Muscle of arm (tissue), 12 donors: ENCODE data around the gene AMER2. TPM values are rescaled to one million over a fixed set of nuclear protein-coding genes. Genes with fewer than 3 reads are reported as not detected.
"Not testable (repeated sequence)": the region's sequence is repeated elsewhere in the genome, so short reads cannot be mapped to it uniquely, and the experiment has no call there.

Experiments used
- DNase-seq: peaks from one replicate; pipeline ENCODE4 v3.0.0-alpha.2; 2013
- polyA plus RNA-seq, 12 donors: library from polyadenylated mRNA; unstranded; fragments of 120-200 nt; gene quantifications; one replicate each; pipeline ENCODE4 v1.2.1, GENCODE V29; 2013; ENCODE audit not compliant: insufficient read length in 12 of 12

The AMER2 gene
- polyA plus RNA-seq, 12 donors, result 0.03 to 0.37 (median 0.08) TPM; not detected in 2

GRCh38 chr13:25181597-25181996 is 9.5 kb upstream of the AMER2 start:
- no peak for DNase-seq

- DNase-seq, result no peak
These were observed 8.9 kb upstream of the AMER2 start for GRCh38 chr13:25180775-25181537.

- no peak for DNase-seq
These were observed 8.0 kb upstream of the AMER2 start for GRCh38 chr13:25179832-25180774.

- DNase-seq, result no peak
These were observed 6.9 kb upstream of the AMER2 start for GRCh38 chr13:25179011-25179410.

GRCh38 chr13:25178070-25178469 is 6.0 kb upstream of the AMER2 start:
- DNase-seq, result no peak

- no peak for DNase-seq
These were observed 5.5 kb upstream of the AMER2 start for GRCh38 chr13:25177636-25178035.

GRCh38 chr13:25177012-25177411 is 4.9 kb upstream of the AMER2 start:
- no peak for DNase-seq

GRCh38 chr13:25175431-25175830 is 3.3 kb upstream of the AMER2 start:
- no peak for DNase-seq

GRCh38 chr13:25175026-25175425 is 2.9 kb upstream of the AMER2 start:
- no peak for DNase-seq

GRCh38 chr13:25174304-25174703 is 2.2 kb upstream of the AMER2 start:
- DNase-seq, result no peak

GRCh38 chr13:25172303-25172630 is 179 bp upstream of the AMER2 start:
- DNase-seq, result no peak

- no peak for DNase-seq
These were observed 945 bp downstream of the AMER2 start for GRCh38 chr13:25171170-25171516.

GRCh38 chr13:25170554-25171111 is 1.5 kb downstream of the AMER2 start:
- no peak for DNase-seq

- DNase-seq, result no peak
These were observed 2.0 kb downstream of the AMER2 start for GRCh38 chr13:25169951-25170553.

- no peak for DNase-seq
These were observed 2.7 kb downstream of the AMER2 start for GRCh38 chr13:25169356-25169755.

GRCh38 chr13:25168790-25169189 is 3.3 kb downstream of the AMER2 start:
- no peak for DNase-seq

GRCh38 chr13:25167382-25168174 is 4.5 kb downstream of the AMER2 start:
- DNase-seq, result no peak

GRCh38 chr13:25166306-25166705 is 5.8 kb downstream of the AMER2 start:
- no peak for DNase-seq

GRCh38 chr13:25165663-25166062 is 6.4 kb downstream of the AMER2 start:
- DNase-seq, result no peak

- not testable (repeated sequence) for DNase-seq
These were observed 6.9 kb downstream of the AMER2 start for GRCh38 chr13:25165163-25165562.

GRCh38 chr13:25157681-25158080 is 14.4 kb downstream of the AMER2 start:
- DNase-seq, result no peak

GRCh38 chr13:25153736-25154135 is 18.4 kb downstream of the AMER2 start:
- DNase-seq, result no peak
